Dermis microvascular lymphatic vessel endothelial cell (primary cell): ENCODE data around the gene MICA. TPM values are rescaled to one million over a fixed set of nuclear protein-coding genes. Genes with fewer than 3 reads are reported as not detected.
A peak's percentile ranks its signal among the peaks of the same experiment; 100 is the strongest.

Experiments used
- DNase-seq, 2 donors: peaks; one replicate each; pipeline versions ENCODE4 v3.0.0 to v3.0.0-alpha.2; 2010; ENCODE audit warnings: low read depth in 2 of 2
- total RNA-seq: library from RNA; depleted of rRNA; stranded (reverse); fragments of >200 nt; gene quantifications from 2 replicates; pipeline ENCODE4 v1.2.1, GENCODE V29; 2014

MICA gene
- total RNA-seq, 1 donor from 2014 or later: 33.2 TPM

- DNase-seq: no peak
Measured at GRCh38 chr6:31460361-31461025, 57.1 kb downstream of the MICA start.

GRCh38 chr6:31462026-31462963 is 58.9 kb downstream of the MICA start:
- no peak for DNase-seq

- DNase-seq: peak; percentile 77 to 80
Measured at GRCh38 chr6:31462964-31463870, 59.8 kb downstream of the MICA start.

GRCh38 chr6:31464252-31465184 is 61.1 kb downstream of the MICA start:
- no peak for DNase-seq

Other genes with a start within 250 kb of the MICA start
- 11.1 and 11.8 TPM in 2 replicates for gene CCHCR1, start 245.8 kb upstream of the MICA start, total RNA-seq
- 12.8 and 21.7 TPM in 2 replicates for gene TCF19, start 245.0 kb upstream of the MICA start, total RNA-seq
- not detected in 2 replicates for gene POU5F1, start 232.9 kb upstream of the MICA start, total RNA-seq
- 60.7 and 160 TPM in 2 replicates for gene HLA-C, start 131.5 kb upstream of the MICA start, total RNA-seq
- 258 and 476 TPM in 2 replicates for gene HLA-B, start 46.4 kb upstream of the MICA start, total RNA-seq
- 6.8 and 8.3 TPM in 2 replicates for gene MICB, start 94.5 kb downstream of the MICA start, total RNA-seq
- gene MCCD1, start 125.4 kb downstream of the MICA start, total RNA-seq: not detected in 2 replicates
- gene DDX39B, start 138.4 kb downstream of the MICA start, total RNA-seq: 318 and 410 TPM in 2 replicates
- gene ATP6V1G2, start 143.0 kb downstream of the MICA start, total RNA-seq: 0.13 TPM in 1 of 2 replicates, not detected in the other
- 19.8 and 24.7 TPM in 2 replicates for gene NFKBIL1, start 144.0 kb downstream of the MICA start, total RNA-seq
- gene LTA, start 168.7 kb downstream of the MICA start, total RNA-seq: not detected in 2 replicates
- not detected in 2 replicates for gene TNF, start 172.0 kb downstream of the MICA start, total RNA-seq
- gene LTB, start 178.8 kb downstream of the MICA start, total RNA-seq: 6.4 and 11.8 TPM in 2 replicates
- 0.51 TPM in 1 of 2 replicates, not detected in the other for gene LST1, start 182.7 kb downstream of the MICA start, total RNA-seq
- not detected in 2 replicates for gene NCR3, start 189.4 kb downstream of the MICA start, total RNA-seq
- 0.13 TPM in 2 replicates for gene AIF1, start 211.6 kb downstream of the MICA start, total RNA-seq
- gene PRRC2A, start 217.1 kb downstream of the MICA start, total RNA-seq: 19.8 and 35.0 TPM in 2 replicates
- 86.7 and 158 TPM in 2 replicates for gene BAG6, start 249.1 kb downstream of the MICA start, total RNA-seq